ENCODE results near the gene RAB41.
"Not testable (repeated sequence)": the region's sequence is repeated elsewhere in the genome, so short reads cannot be mapped to it uniquely, and the experiment has no call there.

RAB41 gene

GRCh38 chrX:70292788-70293187 lies 10.8 kb downstream of the RAB41 start:
- DNase-seq: no peak

- no peak for DNase-seq
Observed at GRCh38 chrX:70293621-70294020, 11.6 kb downstream of the RAB41 start.

GRCh38 chrX:70301716-70302115 lies 19.7 kb downstream of the RAB41 start:
- DNase-seq: no peak

GRCh38 chrX:70313503-70313902 lies 31.5 kb downstream of the RAB41 start:
- DNase-seq: no peak

- DNase-seq: no peak
Observed at GRCh38 chrX:70322784-70323183, 40.8 kb downstream of the RAB41 start.

GRCh38 chrX:70323628-70324027 lies 41.7 kb downstream of the RAB41 start:
- not testable (repeated sequence) for DNase-seq

GRCh38 chrX:70324326-70324725 lies 42.4 kb downstream of the RAB41 start:
- DNase-seq: no peak

- DNase-seq: no peak
Observed at GRCh38 chrX:70331161-70331560, 49.2 kb downstream of the RAB41 start.

- no peak for DNase-seq
Observed at GRCh38 chrX:70332600-70332999, 50.6 kb downstream of the RAB41 start.

Data from NCI-H69 (cell line).